Fibroblast of the conjunctiva (primary cell): ENCODE results near the gene HLA-DMB.

Source experiments
- DNase-seq: peaks from one replicate; pipeline ENCODE4 v3.0.0-alpha.2; 2010; ENCODE audit warnings: low read depth

The HLA-DMB gene

GRCh38 chr6:32971581-32972352 lies 30.9 kb upstream of the HLA-DMB start:
- peak; percentile 100 for DNase-seq

GRCh38 chr6:32971242-32971580 lies 30.4 kb upstream of the HLA-DMB start:
- DNase-seq, result no peak

GRCh38 chr6:32970413-32971241 lies 29.8 kb upstream of the HLA-DMB start:
- DNase-seq, result peak; percentile 90

- DNase-seq, result peak; percentile 92
These were observed 29.0 kb upstream of the HLA-DMB start for GRCh38 chr6:32969685-32970412.

GRCh38 chr6:32968867-32969684 lies 28.2 kb upstream of the HLA-DMB start:
- peak; percentile 67 for DNase-seq

GRCh38 chr6:32968093-32968866 lies 27.5 kb upstream of the HLA-DMB start, which contains the start of gene BRD2:
BRD2 (plus strand) TSS chr6:32968594; CDS start chr6:32972899, 4,305 bp downstream.
- DNase-seq, result peak; percentile 95

GRCh38 chr6:32967151-32968091 lies 26.6 kb upstream of the HLA-DMB start:
- peak; percentile 34 for DNase-seq

GRCh38 chr6:32964776-32965175 lies 23.9 kb upstream of the HLA-DMB start:
- no peak for DNase-seq

- no peak for DNase-seq
These were observed 23.0 kb upstream of the HLA-DMB start for GRCh38 chr6:32963866-32964265.

GRCh38 chr6:32962213-32962826 lies 21.5 kb upstream of the HLA-DMB start:
- no peak for DNase-seq

GRCh38 chr6:32960563-32960962 lies 19.7 kb upstream of the HLA-DMB start:
- no peak for DNase-seq

GRCh38 chr6:32956176-32956575 lies 15.3 kb upstream of the HLA-DMB start:
- DNase-seq, result no peak

- DNase-seq, result no peak
These were observed 14.4 kb upstream of the HLA-DMB start for GRCh38 chr6:32954986-32955802.

- DNase-seq, result no peak
These were observed 13.4 kb upstream of the HLA-DMB start for GRCh38 chr6:32954267-32954666.

- DNase-seq, result no peak
These were observed 12.9 kb upstream of the HLA-DMB start for GRCh38 chr6:32953775-32954174.

- peak; percentile 91 for DNase-seq
These were observed 12.2 kb upstream of the HLA-DMB start, which contains the start of gene HLA-DMA for GRCh38 chr6:32952817-32953739. HLA-DMA (minus strand) TSS chr6:32953097; CDS start chr6:32953036, 61 bp downstream.

- no peak for DNase-seq
These were observed 9.6 kb upstream of the HLA-DMB start for GRCh38 chr6:32950449-32950848.
